ENCODE measurements around the gene ENC1.
A peak's percentile ranks its signal among the peaks of the same experiment; 100 is the strongest.

ENC1 gene

DNA sequence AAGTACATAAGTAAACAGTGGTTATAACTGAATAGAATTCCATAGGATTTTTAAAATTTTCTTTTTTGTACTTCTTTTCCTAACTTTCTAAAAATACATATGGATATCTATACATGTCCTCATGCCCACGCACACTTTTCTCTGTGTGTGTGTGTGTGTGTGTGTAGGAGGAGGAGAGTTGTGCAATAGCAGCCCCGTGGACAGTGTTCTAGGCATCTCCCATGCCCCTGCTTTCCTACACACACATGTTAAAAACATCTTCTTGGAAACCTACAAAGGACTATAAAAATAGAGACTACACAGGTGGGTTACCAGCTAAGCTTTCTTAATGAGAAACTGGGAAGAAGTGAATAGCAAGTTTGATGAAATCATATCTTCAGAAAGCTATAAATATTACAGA lies 24.7 kb upstream of the ENC1 start:
- peak; percentile 63 for DNase-seq (ENCODE audit: low read depth)
- TF ChIP-seq, protein P1, sequence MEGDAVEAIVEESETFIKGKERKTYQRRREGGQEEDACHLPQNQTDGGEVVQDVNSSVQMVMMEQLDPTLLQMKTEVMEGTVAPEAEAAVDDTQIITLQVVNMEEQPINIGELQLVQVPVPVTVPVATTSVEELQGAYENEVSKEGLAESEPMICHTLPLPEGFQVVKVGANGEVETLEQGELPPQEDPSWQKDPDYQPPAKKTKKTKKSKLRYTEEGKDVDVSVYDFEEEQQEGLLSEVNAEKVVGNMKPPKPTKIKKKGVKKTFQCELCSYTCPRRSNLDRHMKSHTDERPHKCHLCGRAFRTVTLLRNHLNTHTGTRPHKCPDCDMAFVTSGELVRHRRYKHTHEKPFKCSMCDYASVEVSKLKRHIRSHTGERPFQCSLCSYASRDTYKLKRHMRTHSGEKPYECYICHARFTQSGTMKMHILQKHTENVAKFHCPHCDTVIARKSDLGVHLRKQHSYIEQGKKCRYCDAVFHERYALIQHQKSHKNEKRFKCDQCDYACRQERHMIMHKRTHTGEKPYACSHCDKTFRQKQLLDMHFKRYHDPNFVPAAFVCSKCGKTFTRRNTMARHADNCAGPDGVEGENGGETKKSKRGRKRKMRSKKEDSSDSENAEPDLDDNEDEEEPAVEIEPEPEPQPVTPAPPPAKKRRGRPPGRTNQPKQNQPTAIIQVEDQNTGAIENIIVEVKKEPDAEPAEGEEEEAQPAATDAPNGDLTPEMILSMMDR (conservative IDR thresholded peaks at IDR 0.05; ENCODE audit: low read depth, low read length) = no peak

DNA sequence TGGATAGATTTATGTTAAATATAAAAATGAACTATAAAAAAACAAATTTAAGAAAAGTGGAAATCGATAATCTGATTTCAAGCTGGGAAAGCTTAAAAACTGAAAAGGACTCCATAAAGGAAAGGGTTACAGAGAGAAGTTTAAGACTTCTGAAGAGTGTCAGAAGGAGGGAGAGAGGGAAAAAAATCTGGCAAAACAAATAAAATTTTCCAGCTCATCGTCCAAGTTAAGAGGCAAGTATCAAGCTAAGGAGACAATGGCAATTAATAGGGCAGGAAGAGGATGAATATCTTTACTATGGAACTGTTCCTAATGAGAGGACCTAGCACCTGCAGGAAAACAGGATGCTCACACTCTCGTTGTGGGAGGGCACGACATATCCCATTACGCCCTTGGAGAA lies 24.0 kb upstream of the ENC1 start:
- TF ChIP-seq, protein P1 (conservative IDR thresholded peaks at IDR 0.05; ENCODE audit: low read depth, low read length) = no peak
- H3K4me3 ChIP-seq (ENCODE audit: low read depth, low read length) = no peak overlapping the region
- DNase-seq (ENCODE audit: low read depth) = no peak

More for the DNA sequence above, 24.7 kb upstream of the ENC1 start:
- H3K4me3 ChIP-seq (ENCODE audit: low read depth, low read length) = no peak overlapping the region

DNA sequence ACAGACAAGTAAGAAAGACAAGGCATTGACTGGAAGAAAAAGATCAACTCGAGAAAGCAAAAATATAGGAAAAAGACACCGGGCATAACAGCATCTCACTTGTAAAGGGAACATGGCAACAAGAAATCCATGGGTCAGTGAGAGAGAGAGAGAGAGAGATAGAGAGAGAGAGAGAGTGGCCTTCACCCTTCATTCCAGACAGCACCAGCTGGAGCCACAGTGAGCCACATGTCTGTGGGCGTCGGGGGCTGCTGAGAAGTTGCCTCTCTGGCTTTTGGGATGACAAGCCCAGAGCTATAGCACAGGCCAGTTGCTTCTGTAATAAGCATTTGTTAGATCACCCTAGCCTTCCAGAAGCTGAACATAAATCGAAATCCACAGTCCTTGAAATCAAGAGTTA lies 20.3 kb upstream of the ENC1 start:
- DNase-seq (ENCODE audit: low read depth) = no peak
- TF ChIP-seq, protein P1 (conservative IDR thresholded peaks at IDR 0.05; ENCODE audit: low read depth, low read length) = no peak
- H3K4me3 ChIP-seq (ENCODE audit: low read depth, low read length) = no peak overlapping the region

DNA sequence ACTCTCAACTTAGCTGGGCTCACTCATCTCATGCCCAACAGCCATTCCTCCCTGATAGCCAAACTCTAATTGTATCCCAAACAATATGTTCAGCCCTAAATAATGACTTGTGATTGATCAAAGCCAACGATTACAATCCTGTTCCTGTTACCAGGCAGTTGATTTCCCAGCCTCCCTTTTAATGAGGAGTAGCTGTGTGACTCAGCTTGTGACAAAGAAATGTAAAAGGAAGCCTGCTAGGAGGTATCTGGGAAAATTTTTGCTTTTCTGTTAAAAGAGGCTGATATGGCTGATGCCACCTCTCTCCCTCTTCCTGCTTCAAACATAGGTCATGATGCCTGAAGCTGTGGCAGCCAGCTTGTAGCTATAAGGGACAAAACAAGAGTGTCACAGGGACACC lies 19.6 kb upstream of the ENC1 start:
- no peak for DNase-seq (ENCODE audit: low read depth)
- no peak overlapping the region for H3K4me3 ChIP-seq (ENCODE audit: low read depth, low read length)
- TF ChIP-seq, protein P1 (conservative IDR thresholded peaks at IDR 0.05; ENCODE audit: low read depth, low read length) = no peak

DNA sequence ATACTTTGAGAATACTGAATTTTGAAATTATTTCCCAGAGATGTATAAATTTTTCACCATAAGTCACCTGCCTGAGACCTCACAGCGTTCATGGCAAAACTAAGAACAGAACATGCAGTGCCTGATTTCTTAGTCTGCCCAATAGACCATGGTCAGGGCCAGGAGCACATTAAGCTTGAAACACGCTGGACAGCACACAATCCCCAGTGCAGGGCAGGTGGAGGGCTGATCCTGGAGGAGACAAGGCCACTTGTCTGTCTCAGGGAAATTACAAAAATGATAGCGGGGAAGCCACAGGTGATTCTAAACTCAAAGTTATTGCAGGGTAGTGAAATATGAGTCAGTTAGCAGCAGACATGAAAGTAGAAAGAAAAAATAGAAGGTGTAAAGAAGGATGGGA lies 18.6 kb upstream of the ENC1 start:
- no peak overlapping the region for H3K4me3 ChIP-seq (ENCODE audit: low read depth, low read length)
- DNase-seq (ENCODE audit: low read depth) = no peak
- TF ChIP-seq, protein P1 (conservative IDR thresholded peaks at IDR 0.05; ENCODE audit: low read depth, low read length) = no peak

DNA sequence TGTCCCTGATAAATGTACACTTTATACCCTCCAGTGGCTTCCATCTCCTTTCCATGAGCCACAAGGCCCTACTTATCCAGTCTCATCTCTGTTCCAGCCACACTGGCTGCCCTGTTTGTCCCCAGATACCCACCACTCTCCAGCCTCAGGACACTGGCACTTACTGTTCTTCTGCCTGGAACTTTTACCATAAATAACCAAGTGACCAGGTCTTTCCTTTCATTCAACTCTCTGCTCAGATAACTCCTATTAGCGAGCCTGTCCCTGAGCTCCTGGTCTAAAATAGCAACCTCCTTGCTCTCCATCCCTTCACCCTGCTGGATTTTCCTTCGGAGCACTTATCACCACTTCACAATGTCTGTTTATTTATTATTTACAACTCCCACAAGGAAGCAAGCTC lies 16.6 kb upstream of the ENC1 start:
- TF ChIP-seq, protein P1 (conservative IDR thresholded peaks at IDR 0.05; ENCODE audit: low read depth, low read length) = no peak
- no peak for DNase-seq (ENCODE audit: low read depth)

DNA sequence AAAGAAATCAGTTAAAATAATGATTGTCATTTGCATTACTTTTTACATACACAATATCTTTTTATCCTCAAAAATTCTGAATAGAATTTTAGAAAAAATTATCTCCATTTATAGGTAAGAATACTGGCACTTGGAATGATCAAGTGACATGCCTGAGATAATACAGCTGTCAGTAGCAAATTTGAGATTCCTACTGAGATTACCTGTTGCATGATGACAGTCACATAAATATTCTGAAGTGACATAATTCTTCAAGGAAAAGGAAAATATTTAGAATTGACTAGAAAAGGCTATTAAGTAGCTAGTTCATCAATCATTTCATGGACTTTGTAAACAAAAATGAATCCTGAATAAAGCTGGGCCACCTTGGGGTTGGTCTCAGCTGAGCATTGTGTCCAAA lies 15.2 kb upstream of the ENC1 start:
- no peak overlapping the region for H3K4me3 ChIP-seq (ENCODE audit: low read depth, low read length)

More for the DNA sequence above, 16.6 kb upstream of the ENC1 start:
- no peak overlapping the region for H3K4me3 ChIP-seq (ENCODE audit: low read depth, low read length)

More for the DNA sequence above, 15.2 kb upstream of the ENC1 start:
- TF ChIP-seq, protein P1 (conservative IDR thresholded peaks at IDR 0.05; ENCODE audit: low read depth, low read length) = no peak
- DNase-seq (ENCODE audit: low read depth) = no peak

Measured in choroid plexus epithelial cell (primary cell).